ENCODE data around the gene CACNA1C. TPM values are rescaled to one million over a fixed set of nuclear protein-coding genes. Genes with fewer than 3 reads are reported as not detected.

CACNA1C gene
- total RNA-seq, 5 donors from 2014 or later (not counting 1 experiment from before 2014, with no cell fraction given): 0.10 to 0.26 (median 0.16) TPM

DNA sequence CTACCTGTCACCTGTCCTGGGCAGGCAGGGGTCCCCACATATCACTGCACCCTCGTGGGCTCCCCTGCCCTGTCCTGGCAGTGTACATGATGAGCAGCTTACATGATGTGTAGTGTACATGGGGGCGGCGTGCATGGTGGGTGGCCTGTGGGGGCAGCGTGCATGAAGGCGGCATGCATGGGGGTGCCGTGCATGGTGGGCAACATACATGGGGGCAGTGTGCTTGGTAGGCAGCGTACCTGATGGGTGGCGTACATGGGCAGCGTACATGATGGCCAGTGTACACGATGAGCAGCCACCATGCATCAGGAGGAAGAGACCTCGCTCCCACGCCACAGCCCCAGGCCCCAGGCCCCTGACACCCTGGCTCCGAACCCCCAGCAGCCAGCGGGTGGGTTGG lies 266.3 kb downstream of the CACNA1C start:
- CTCF ChIA-PET: no interaction called here
- no peaks in the 10 kb centered on the region for H3K4me1 ChIP-seq (ENCODE audit: control insufficient read depth in 1 of 2, extremely low read depth in 1 of 2, insufficient read depth in 2 of 2, low read length in 2 of 2)
- ATAC-seq (replicated peaks in 1 of 4) (no peak), DNase-seq (no peak)
- peaks cover 18 to 22% of the 10 kb centered on the region in 2 donors for H3K27me3 Mint-ChIP-seq
- POLR2A ChIA-PET: no interaction called here
- no peaks in the 10 kb centered on the region for H3K4me1 Mint-ChIP-seq
- H3K36me3 ChIP-seq (ENCODE audit: control insufficient read depth in 2 of 2, extremely low read depth in 1 of 2, insufficient read depth in 1 of 2, low read length in 1 of 2): no peaks in the 10 kb centered on the region
- WGBS (ENCODE audit: insufficient coverage): 86% methylated on average over 10 of the region's 14 CpGs
- peaks cover 0 to 27% of the 10 kb centered on the region in 2 experiments for H3K27me3 ChIP-seq (replicated peaks in 1 of 2; ENCODE audit: control insufficient read depth in 2 of 2, extremely low read depth in 1 of 2, insufficient read depth in 2 of 2, low read length in 1 of 2)
- H3K36me3 Mint-ChIP-seq: no peaks in the 10 kb centered on the region
- no peak overlapping the region for H3K4me3 Mint-ChIP-seq
- H3K9me3 ChIP-seq: no peaks in the 10 kb centered on the region
- H3K27ac Mint-ChIP-seq: no peak overlapping the region
- no peaks in the 10 kb centered on the region for H3K9me3 Mint-ChIP-seq
- no peak overlapping the region for H3K27ac ChIP-seq (ENCODE audit: low read length)
- H3K4me3 ChIP-seq (ENCODE audit: control insufficient read depth in 1 of 2, extremely low read depth in 1 of 2, low read length in 1 of 2): no peak overlapping the region

DNA sequence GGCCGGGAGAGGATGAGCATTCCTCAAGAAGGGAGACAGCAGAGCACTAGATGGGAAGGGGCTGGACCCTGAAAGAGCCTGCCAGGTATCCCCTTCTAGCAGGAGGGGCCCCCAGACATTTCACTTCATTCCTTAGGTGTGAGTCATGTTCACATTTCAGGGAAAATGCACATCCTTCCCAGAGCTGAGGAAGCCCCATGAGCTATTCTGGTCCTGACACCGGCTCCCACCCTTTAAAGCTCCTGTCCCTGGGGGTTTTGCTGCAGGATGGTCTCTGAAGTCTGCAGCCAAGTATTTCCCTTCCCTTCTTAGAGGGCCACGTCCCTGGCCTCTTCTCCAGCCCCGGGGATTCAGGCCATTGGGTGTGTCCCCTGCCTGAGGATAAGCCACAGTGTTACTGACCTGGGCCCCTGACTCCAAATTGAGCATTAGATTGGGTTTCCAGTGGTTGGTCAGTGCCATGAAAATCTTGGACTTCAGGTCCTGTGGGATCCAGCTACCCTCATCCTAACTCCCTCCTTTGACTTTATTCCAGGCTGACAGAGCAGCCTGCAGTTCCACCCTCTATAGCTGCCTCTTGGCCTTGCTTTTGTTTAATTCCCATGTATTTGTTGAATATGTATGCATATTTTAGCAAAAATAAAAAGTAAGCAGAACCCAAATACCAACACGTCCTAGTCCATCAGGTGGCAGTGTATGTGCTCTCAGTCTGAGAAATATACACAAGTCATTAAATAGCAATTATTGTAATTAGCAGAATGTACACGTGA lies 267.1 kb downstream of the CACNA1C start:
- Histone ChIP-seq H3K27me3 (replicated peaks in 1 of 2; ENCODE audit: control insufficient read depth in 2 of 2, extremely low read depth in 1 of 2, insufficient read depth in 2 of 2, low read length in 1 of 2) (peaks cover 0 to 34% of the 10 kb centered on the region in 2 experiments), H3K36me3 (ENCODE audit: control insufficient read depth in 2 of 2, extremely low read depth in 1 of 2, insufficient read depth in 1 of 2, low read length in 1 of 2) (no peaks in the 10 kb centered on the region), H3K4me1 (ENCODE audit: control insufficient read depth in 1 of 2, extremely low read depth in 1 of 2, insufficient read depth in 2 of 2, low read length in 2 of 2) (no peaks in the 10 kb centered on the region), H3K4me3 (ENCODE audit: control insufficient read depth in 1 of 2, extremely low read depth in 1 of 2, low read length in 1 of 2) (no peak overlapping the region), H3K9me3 (no peaks in the 10 kb centered on the region), H3K27ac (ENCODE audit: low read length) (no peak overlapping the region)
- H3K27me3 Mint-ChIP-seq: peaks cover 18 to 26% of the 10 kb centered on the region in 2 donors
- no peak overlapping the region for H3K4me3 Mint-ChIP-seq
- no peaks in the 10 kb centered on the region for H3K4me1 Mint-ChIP-seq
- no peaks in the 10 kb centered on the region for H3K9me3 Mint-ChIP-seq
- H3K36me3 Mint-ChIP-seq: no peaks in the 10 kb centered on the region
- ATAC-seq (replicated peaks in 1 of 4): no peak
- no peak overlapping the region for H3K27ac Mint-ChIP-seq
- POLR2A ChIA-PET: no interaction called here
- DNase-seq: no peak
- 53% methylated on average over 3 of the region's 6 CpGs for WGBS (ENCODE audit: insufficient coverage)
- CTCF ChIA-PET: no interaction called here

- Histone ChIP-seq H3K9me3 (no peaks in the 10 kb centered on the region), H3K4me1 (ENCODE audit: control insufficient read depth in 1 of 2, extremely low read depth in 1 of 2, insufficient read depth in 2 of 2, low read length in 2 of 2) (no peaks in the 10 kb centered on the region), H3K27ac (ENCODE audit: low read length) (no peak overlapping the region), H3K36me3 (ENCODE audit: control insufficient read depth in 2 of 2, extremely low read depth in 1 of 2, insufficient read depth in 1 of 2, low read length in 1 of 2) (no peaks in the 10 kb centered on the region), H3K27me3 (replicated peaks in 1 of 2; ENCODE audit: control insufficient read depth in 2 of 2, extremely low read depth in 1 of 2, insufficient read depth in 2 of 2, low read length in 1 of 2) (peaks cover 0 to 37% of the 10 kb centered on the region in 2 experiments), H3K4me3 (ENCODE audit: control insufficient read depth in 1 of 2, extremely low read depth in 1 of 2, low read length in 1 of 2) (no peak overlapping the region)
- ATAC-seq (replicated peaks in 1 of 4): no peak
- Mint-ChIP-seq H3K9me3 (no peaks in the 10 kb centered on the region), H3K4me1 (no peaks in the 10 kb centered on the region), H3K27ac (no peak overlapping the region), H3K4me3 (no peak overlapping the region), H3K36me3 (no peaks in the 10 kb centered on the region), H3K27me3 (peaks cover 22 to 26% of the 10 kb centered on the region in 2 donors)
- no peak for DNase-seq
- ChIA-PET CTCF (no interaction called here), POLR2A (no interaction called here)
- no CpG with 5 or more reads among the region's 4 CpGs for WGBS (ENCODE audit: insufficient coverage)
These were observed 268.1 kb downstream of the CACNA1C start for GRCh38 chr12:2320841-2321240.

- no peak for DNase-seq
- H3K27me3 Mint-ChIP-seq: peaks cover 22 to 26% of the 10 kb centered on the region in 2 donors
- no peaks in the 10 kb centered on the region for H3K4me1 ChIP-seq (ENCODE audit: control insufficient read depth in 1 of 2, extremely low read depth in 1 of 2, insufficient read depth in 2 of 2, low read length in 2 of 2)
These were observed 269.9 kb downstream of the CACNA1C start for GRCh38 chr12:2322554-2323120.

DNA sequence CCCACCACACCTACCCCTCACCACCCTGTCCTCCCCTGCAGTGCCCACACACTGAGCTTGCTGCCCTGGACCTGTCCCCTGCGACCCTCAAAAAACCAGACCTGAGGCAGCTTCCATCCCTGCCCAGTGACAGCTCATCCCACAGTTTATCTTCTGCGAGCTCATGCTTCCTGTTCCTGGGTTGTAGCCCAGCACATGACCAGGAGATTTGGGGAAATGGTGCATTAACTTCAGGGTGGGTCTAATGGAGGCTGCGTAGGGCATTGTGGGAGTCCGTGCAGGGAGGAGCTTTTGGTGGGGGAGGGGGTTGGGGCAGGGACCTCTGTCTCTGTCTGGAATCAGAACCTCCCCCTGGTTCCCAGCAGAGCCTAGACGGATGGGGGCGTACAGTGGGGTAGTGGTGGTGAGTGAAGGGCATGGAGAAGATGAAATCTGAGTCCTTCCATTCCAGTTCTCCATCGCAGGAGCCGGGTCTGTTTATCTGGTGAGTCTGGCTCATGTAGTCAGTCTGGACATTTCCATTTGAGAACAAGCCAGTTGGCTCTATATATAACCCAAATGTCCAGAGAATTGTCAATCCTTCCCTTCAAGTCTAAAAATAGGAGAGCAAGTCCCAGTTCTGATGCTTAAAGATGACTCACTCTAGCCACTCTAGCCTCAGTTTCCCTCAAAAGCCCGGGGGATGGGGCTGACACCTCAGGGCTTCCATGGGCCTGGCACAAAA lies 270.9 kb downstream of the CACNA1C start:
- ChIA-PET CTCF (no interaction called here), POLR2A (interaction anchor here in 1 of 2 donors (0.7 kb wide), 1 partner anchor 25 kb away, joined by 7 read pairs; no protein-coding TSS in a partner anchor)
- ATAC-seq (replicated peaks in 1 of 4) (no peak), DNase-seq (no peak)
- 62% methylated on average over 4 of the region's 9 CpGs for WGBS (ENCODE audit: insufficient coverage)
- H3K4me1 Mint-ChIP-seq: no peaks in the 10 kb centered on the region
- no peak overlapping the region for H3K27ac Mint-ChIP-seq
- no peaks in the 10 kb centered on the region for H3K36me3 ChIP-seq (ENCODE audit: control insufficient read depth in 2 of 2, extremely low read depth in 1 of 2, insufficient read depth in 1 of 2, low read length in 1 of 2)
- H3K9me3 Mint-ChIP-seq: no peaks in the 10 kb centered on the region
- no peak overlapping the region for H3K4me3 ChIP-seq (ENCODE audit: control insufficient read depth in 1 of 2, extremely low read depth in 1 of 2, low read length in 1 of 2)
- H3K27ac ChIP-seq (ENCODE audit: low read length): no peak overlapping the region
- H3K9me3 ChIP-seq: no peaks in the 10 kb centered on the region
- H3K36me3 Mint-ChIP-seq: no peaks in the 10 kb centered on the region
- peaks cover 0 to 38% of the 10 kb centered on the region in 2 experiments for H3K27me3 ChIP-seq (replicated peaks in 1 of 2; ENCODE audit: control insufficient read depth in 2 of 2, extremely low read depth in 1 of 2, insufficient read depth in 2 of 2, low read length in 1 of 2)
- no peaks in the 10 kb centered on the region for H3K4me1 ChIP-seq (ENCODE audit: control insufficient read depth in 1 of 2, extremely low read depth in 1 of 2, insufficient read depth in 2 of 2, low read length in 2 of 2)
- H3K27me3 Mint-ChIP-seq: peaks cover 22 to 26% of the 10 kb centered on the region in 2 donors
- no peak overlapping the region for H3K4me3 Mint-ChIP-seq

More at GRCh38 chr12:2322554-2323120, 269.9 kb downstream of the CACNA1C start:
- CTCF ChIA-PET: no interaction called here
- H3K9me3 Mint-ChIP-seq: no peaks in the 10 kb centered on the region
- peaks cover 0 to 38% of the 10 kb centered on the region in 2 experiments for H3K27me3 ChIP-seq (replicated peaks in 1 of 2; ENCODE audit: control insufficient read depth in 2 of 2, extremely low read depth in 1 of 2, insufficient read depth in 2 of 2, low read length in 1 of 2)
- POLR2A ChIA-PET: no interaction called here
- 79% methylated on average over 8 of the region's 14 CpGs for WGBS (ENCODE audit: insufficient coverage)
- no peak overlapping the region for H3K4me3 ChIP-seq (ENCODE audit: control insufficient read depth in 1 of 2, extremely low read depth in 1 of 2, low read length in 1 of 2)
- H3K9me3 ChIP-seq: no peaks in the 10 kb centered on the region
- no peaks in the 10 kb centered on the region for H3K36me3 Mint-ChIP-seq
- H3K36me3 ChIP-seq (ENCODE audit: control insufficient read depth in 2 of 2, extremely low read depth in 1 of 2, insufficient read depth in 1 of 2, low read length in 1 of 2): no peaks in the 10 kb centered on the region
- no peak overlapping the region for H3K27ac ChIP-seq (ENCODE audit: low read length)
- H3K27ac Mint-ChIP-seq: no peak overlapping the region
- H3K4me3 Mint-ChIP-seq: no peak overlapping the region
- no peaks in the 10 kb centered on the region for H3K4me1 Mint-ChIP-seq
- ATAC-seq (replicated peaks in 1 of 4): no peak

DNA sequence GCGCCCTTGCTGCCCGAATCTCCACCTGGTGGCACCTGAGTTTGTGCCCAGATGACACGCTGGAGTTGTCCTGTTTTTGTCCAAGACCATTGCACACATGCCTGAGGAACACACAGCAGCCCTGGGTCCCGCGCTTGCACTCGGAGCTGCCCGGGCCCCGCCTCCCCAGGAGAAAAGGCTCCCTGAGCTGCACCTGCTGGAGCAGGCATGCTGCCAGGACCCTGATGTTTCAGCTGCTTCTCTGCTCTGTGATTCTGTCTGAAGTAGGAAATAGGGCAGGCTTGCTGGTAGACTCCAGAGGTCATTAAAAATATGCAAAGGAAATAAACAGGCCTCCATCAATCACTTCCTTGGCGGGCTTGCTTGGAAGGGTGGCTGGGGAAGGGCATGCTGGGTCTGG lies 271.6 kb downstream of the CACNA1C start:
- Histone ChIP-seq H3K4me1 (ENCODE audit: control insufficient read depth in 1 of 2, extremely low read depth in 1 of 2, insufficient read depth in 2 of 2, low read length in 2 of 2) (no peaks in the 10 kb centered on the region), H3K36me3 (ENCODE audit: control insufficient read depth in 2 of 2, extremely low read depth in 1 of 2, insufficient read depth in 1 of 2, low read length in 1 of 2) (no peaks in the 10 kb centered on the region), H3K9me3 (no peaks in the 10 kb centered on the region), H3K27ac (ENCODE audit: low read length) (no peak overlapping the region), H3K27me3 (replicated peaks in 1 of 2; ENCODE audit: control insufficient read depth in 2 of 2, extremely low read depth in 1 of 2, insufficient read depth in 2 of 2, low read length in 1 of 2) (peaks cover 0 to 35% of the 10 kb centered on the region in 2 experiments), H3K4me3 (ENCODE audit: control insufficient read depth in 1 of 2, extremely low read depth in 1 of 2, low read length in 1 of 2) (no peak overlapping the region)
- Mint-ChIP-seq H3K36me3 (no peaks in the 10 kb centered on the region), H3K4me1 (no peaks in the 10 kb centered on the region), H3K27ac (no peak overlapping the region), H3K27me3 (peaks cover 23 to 26% of the 10 kb centered on the region in 2 donors), H3K4me3 (no peak overlapping the region), H3K9me3 (no peaks in the 10 kb centered on the region)
- CTCF ChIA-PET: no interaction called here
- WGBS (ENCODE audit: insufficient coverage): 35% methylated on average over 8 of the region's 9 CpGs
- POLR2A ChIA-PET: no interaction called here
- DNase-seq: no peak
- ATAC-seq (replicated peaks in 1 of 4): no peak

Data from T-cell (primary cell).